HG03066 (cell line): ENCODE results near the gene CDC45.

Source experiments
- ATAC-seq: cut with Tn5 transposase; IDR thresholded peaks from one replicate; pipeline ENCODE4 v1.9.1; 2021; ENCODE audit warnings: low read depth; ENCODE audit not compliant: unreplicated experiment

The CDC45 gene

GRCh38 chr22:19509923-19510322 lies 30.2 kb downstream of the CDC45 start:
- ATAC-seq, result no peak

GRCh38 chr22:19510919-19511341 lies 31.2 kb downstream of the CDC45 start:
- ATAC-seq, result no peak

DNA sequence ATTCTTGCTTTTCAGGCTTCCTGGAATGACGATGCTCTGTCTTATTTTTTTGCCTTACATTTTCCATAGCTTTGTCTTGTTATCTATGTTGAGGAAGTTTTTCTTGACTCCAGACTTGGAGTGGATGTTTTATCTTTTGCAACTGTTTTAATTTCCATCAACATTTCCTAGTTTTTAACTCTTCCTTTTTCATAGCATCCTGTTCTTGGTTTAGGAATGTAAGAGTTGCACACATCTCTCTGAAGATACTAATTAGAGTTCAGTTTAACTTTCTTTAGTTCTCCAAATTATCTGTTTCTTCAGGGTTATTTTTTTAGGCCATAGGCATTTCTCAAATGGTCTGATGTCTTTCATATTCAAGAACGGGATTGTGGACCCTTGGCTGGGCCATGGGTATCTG lies 34.1 kb downstream of the CDC45 start:
- ATAC-seq, result no peak

GRCh38 chr22:19514831-19515565 lies 35.3 kb downstream of the CDC45 start:
- ATAC-seq, result no peak

DNA sequence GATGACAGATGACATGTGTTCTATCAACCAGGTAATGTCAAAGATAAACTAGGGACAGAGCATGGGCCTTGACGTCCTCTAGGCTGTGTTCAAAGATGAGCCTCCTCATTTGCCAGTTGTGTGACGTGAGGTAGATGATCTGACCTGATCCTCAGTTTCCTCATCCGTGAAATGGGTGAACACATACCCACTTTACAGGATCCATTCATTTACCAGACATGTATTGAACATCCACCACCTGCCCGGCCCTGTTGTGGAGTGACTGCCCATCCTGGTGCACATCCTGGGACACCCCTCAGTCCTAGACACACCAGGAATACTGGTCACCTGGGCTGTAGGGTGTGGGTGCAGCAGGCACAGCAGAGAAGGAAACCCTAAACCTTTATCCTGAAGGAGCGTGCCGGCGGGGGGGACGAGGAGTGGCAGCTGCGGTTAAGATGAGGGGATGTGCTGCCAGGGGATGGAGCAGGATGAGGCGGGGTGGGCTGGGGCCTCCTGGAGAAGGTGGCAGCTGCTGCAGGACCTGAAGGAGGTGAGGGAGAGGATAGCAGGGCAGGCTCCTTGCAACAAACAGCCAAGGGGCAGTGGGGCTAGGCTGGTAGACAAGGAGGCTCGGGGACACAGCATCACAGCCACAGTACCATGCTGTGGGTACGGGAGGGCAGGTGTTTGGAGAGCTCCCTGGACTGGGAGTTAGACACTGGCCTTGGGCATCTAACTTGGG lies 36.1 kb downstream of the CDC45 start:
- no peak for ATAC-seq

DNA sequence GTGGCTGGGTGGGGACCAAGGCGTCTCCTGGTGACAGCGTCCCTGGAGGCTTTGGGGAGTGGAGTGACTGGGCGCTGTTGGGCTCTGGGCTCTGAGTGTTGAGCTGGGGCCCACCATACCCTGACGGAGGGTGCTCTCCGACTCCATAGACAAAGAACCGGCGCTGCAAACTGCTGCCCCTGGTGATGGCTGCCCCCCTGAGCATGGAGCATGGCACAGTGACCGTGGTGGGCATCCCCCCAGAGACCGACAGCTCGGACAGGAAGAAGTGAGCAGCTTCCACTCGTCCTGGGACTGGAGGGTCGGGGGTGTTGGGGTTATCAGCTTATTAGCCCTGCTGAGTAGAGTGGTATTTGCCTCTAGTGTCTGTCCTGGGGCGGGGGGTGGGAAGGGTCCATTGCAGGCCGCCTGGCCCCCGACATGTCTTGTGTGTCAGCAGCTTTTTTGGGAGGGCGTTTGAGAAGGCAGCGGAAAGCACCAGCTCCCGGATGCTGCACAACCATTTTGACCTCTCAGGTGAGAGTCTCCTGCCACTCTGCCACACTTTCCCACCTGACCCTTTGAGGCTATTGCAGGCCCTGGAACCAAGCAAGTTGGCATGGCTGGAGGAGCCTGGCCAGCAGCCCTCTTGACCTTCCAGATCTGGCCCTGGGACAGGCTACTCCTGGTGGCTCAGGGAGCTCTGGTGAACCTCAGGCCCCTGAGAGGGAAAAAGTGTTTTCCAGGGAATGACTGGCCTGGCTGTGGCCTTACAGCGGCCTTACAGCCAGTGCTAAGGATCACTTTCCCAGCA lies 36.9 kb downstream of the CDC45 start:
- no peak for ATAC-seq

- no peak for ATAC-seq
Observed at GRCh38 chr22:19517171-19517500, 37.4 kb downstream of the CDC45 start.

GRCh38 chr22:19517919-19518611 lies 38.3 kb downstream of the CDC45 start:
- no peak for ATAC-seq

GRCh38 chr22:19518635-19519034 lies 38.9 kb downstream of the CDC45 start:
- no peak for ATAC-seq

DNA sequence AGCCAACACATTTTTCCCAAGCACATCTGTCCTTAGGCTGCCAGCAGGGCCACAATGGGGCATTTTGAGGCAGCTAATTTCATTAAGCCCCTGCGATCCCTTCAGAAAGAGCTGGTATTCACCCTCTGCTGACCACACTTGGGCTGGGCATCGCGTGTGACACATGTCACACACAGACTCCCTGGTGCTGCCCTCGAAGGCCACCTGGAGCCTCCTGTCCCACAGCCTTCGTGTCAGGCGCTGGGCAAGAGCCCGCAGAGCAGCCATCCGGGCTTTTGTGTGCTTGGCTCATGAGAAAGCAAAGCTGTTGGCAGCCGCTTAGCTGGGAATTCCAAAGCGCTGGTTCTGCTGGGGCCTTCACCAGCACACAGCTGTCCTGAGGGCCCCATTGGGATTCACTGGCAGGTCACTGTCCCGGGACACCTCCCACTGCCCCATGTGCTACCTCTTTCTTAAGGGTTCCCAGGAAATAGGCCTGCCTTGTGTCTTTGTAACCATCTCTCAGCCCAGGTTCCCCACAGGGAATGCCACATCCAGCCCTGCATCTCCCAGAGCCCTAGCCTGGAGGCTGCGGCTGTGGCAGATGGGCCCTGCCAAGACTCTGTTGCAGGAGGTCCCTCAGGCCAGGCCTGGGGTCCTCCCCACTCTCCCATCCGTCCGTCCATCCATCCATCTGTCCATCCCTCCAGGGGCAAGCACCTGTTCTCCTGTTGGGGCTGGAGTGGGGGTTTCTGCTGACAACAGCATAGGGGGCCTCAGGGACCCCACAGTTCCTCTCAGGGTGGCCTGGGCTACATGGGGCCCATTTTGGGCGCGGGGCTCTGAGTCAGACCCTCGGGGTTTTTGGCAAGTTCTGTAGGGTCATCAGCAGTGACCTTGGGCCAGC lies 39.6 kb downstream of the CDC45 start:
- no peak for ATAC-seq

GRCh38 chr22:19520007-19520406 lies 40.3 kb downstream of the CDC45 start:
- no peak for ATAC-seq

GRCh38 chr22:19520566-19521305 lies 41.0 kb downstream of the CDC45 start:
- no peak for ATAC-seq

DNA sequence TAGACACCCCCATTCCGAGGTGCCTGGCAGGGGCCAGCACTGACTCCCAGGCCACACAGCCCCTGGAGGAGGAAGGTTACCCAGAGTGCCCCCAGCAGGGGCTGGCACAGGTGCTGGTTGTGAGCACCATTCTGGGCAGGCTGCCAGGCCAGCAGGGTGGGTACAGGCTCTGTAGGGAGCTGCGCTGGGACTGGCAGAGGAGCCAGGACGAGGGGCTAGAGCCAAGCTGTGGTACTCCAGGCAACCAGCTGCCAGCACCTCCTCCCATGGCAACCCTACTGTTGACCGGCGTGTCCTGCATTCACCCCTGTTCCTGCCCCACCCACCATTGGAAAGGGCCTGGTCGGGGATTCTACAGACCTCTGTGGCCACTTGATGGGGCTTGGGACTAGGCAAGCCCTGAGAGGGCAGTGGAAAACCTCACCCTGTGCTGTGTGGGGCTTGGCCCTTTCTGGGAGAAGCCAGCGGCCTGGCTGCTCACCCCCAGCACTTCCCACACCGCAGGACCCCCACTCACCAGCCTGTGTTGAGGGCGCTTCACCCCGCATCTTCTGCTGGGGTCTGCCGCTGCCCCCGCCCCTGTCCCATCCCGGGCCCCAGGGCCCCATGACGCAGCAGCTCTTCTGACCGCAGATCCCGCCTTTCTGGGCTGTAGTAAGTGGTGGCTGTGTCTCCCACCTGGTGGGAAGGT lies 42.6 kb downstream of the CDC45 start:
- no peak for ATAC-seq

- no peak for ATAC-seq
Observed at GRCh38 chr22:19522881-19523239, 43.1 kb downstream of the CDC45 start.

DNA sequence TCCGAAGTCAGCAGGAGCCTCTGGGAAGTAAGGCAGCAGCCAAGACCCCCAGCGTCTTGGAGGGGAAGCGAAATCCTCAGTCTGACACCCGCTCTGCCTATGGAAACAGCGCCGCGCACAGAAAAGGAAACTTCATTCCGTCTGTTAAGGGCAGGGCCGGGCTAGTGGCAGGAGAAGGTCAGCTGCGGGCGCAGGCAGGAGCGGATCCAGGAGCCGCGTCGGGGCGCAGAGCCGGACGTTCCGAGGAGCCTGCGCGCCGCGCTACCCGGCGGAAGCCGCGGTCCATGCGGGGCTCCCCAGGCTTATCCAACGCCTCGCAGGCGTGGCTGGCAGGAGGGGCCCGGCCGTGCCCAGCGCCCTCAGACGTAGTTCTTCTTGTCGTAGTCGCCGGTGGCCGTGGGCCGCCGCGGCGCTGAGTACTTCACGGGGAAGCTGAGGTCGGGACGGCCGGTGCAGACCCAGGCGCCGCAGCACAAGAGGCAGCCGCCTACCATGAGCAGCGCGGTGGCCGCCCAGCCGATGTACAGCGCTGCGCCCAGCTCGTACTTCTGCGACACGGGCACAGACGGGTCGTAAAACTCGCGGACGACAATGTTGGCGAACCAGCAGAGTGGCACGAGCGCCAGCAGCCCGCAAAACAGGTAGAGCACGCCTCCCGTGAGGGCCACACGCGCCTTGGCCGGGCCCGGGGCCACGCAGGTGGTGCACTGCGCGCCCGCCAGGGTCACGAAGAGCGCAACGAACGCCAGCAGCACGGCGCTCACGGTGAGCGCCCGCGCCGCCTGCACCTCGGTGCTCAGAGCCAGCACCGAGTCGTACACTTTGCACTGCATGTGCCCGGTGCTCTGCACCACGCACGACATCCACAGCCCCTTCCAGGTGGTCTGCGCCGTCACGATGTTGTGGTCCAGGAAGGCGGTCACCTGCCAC lies 43.8 kb downstream of the CDC45 start:
- no peak for ATAC-seq

DNA sequence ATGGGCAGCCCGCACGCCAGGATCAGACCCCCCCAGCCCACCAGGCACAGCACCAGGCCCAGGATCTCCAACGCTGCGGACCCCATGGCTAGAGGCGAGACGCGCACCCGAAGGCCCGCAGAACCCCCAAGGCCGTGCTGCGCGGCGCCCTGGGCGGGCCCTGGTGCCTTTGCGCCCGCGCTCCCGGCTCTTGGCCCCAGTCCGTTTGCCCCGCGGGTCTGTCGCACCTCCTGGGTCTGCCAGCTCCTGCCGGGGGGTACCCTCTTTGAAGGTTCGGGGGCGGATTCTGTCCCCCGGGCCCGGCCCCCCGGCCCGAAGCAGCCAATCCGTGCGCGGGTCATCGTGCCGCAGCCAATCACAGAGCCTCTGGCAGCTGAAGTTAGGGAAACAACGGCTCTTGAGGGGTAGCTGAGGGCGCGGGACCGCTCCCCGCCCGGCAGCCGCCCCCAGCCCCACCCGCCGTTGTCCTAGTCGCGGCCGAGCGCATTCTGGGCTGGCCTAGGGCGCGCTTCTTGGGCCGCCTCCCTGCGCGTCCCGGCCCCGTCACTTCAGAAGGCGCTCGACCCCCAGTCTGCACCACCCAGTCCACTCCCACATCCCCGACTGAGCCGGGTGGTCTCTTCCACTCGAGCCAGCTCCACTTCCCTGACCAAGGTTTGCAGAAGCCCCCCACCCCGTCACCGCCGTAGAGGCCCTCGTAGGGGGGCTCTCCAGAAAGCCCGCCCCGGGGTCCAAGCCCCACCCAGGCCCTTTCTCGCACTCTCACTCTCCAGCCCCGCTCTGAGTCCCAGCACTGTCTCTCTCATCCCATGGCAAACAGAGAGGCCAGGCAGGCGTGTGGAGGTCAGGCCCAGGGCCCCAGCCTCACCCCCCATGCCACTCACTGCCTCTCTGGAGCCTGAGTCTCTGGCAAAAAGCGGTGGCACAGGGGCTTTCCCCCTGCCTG lies 44.7 kb downstream of the CDC45 start, which contains the start of gene CLDN5:
Gene CLDN5, minus strand, starts transcription at position 241 of the 946 bp plus-strand sequence. Its CDS starts 155 bp downstream, at position 86.
- ATAC-seq, result no peak
